Left ventricle myocardium inferior (tissue), 1 donor: ENCODE data around the gene GPR82. TPM values are rescaled to one million over a fixed set of nuclear protein-coding genes. Genes with fewer than 3 reads are reported as not detected.

ENCODE experiments used
- DNase-seq: peaks from one replicate; pipeline ENCODE4 v3.0.0-alpha.2; 2020
- H3K27ac ChIP-seq: fragments of 200-600 bp; replicated peaks from 2 replicates; pipeline ENCODE4 v1.8.0; 2021
- H3K27me3 ChIP-seq: fragments of 200-600 bp; 2 replicates; pipeline ENCODE4 v1.8.0; 2021; ENCODE audit warnings: low read depth
- H3K36me3 ChIP-seq: fragments of 200-600 bp; 2 replicates; pipeline ENCODE4 v1.8.0; 2021
- H3K4me1 ChIP-seq: fragments of 200-600 bp; 2 replicates; pipeline ENCODE4 v1.8.0; 2021
- H3K4me3 ChIP-seq: fragments of 200-600 bp; 2 replicates; pipeline ENCODE4 v1.8.0; 2021; ENCODE audit warnings: mild to moderate bottlenecking, moderate library complexity
- H3K9me3 ChIP-seq: fragments of 200-600 bp; replicated peaks from 2 replicates; pipeline ENCODE4 v1.8.0; 2021
- CTCF ChIP-seq: fragments of 200-600 bp; IDR thresholded peaks from 2 replicates; pipeline ENCODE4 v1.8.0; 2021; ENCODE audit warnings: antibody characterized with exemption, mild to moderate bottlenecking, borderline replicate concordance
- intact Hi-C: fragments of 100-400 bp; cut with micrococcal nuclease; formaldehyde crosslinking; loops from one replicate; pipeline ENCODE4 v1.11.0; 2022
- total RNA-seq: library from RNA; stranded (reverse); fragmentation: NEBNext Ultra II Directional; extraction: Animal tissue kit (Norgen Biotek cat#: 25700); gene quantifications from one replicate; pipeline ENCODE4 v1.2.1, GENCODE V29; 2021
- donor health status: DM: no; HTN: yes; CAD: no; lungs with severe emphysema.

The GPR82 gene
- total RNA-seq, 1 donor from 2014 or later: 0.19 TPM

GRCh38 chrX:41739871-41740270, 15.9 kb downstream of the GPR82 start:
- H3K4me3 ChIP-seq: no peak overlapping the region
- H3K4me1 ChIP-seq: peaks cover 8% of the 10 kb centered on the region
- H3K27ac ChIP-seq: no peak overlapping the region
- DNase-seq: no peak
- no peaks in the 10 kb centered on the region for H3K36me3 ChIP-seq
- no peaks in the 10 kb centered on the region for H3K9me3 ChIP-seq
- no peak for TF ChIP-seq CTCF
- intact Hi-C loops: no loop called here
- no peaks in the 10 kb centered on the region for H3K27me3 ChIP-seq

- Histone ChIP-seq H3K9me3 (no peaks in the 10 kb centered on the region), H3K4me1 (no peaks in the 10 kb centered on the region), H3K4me3 (no peak overlapping the region), H3K36me3 (no peaks in the 10 kb centered on the region), H3K27me3 (no peaks in the 10 kb centered on the region), H3K27ac (no peak overlapping the region)
- DNase-seq: no peak
- no peak for TF ChIP-seq CTCF
- intact Hi-C loops: no loop called here
These were observed 26.7 kb downstream of the GPR82 start for GRCh38 chrX:41750716-41751115.

DNA sequence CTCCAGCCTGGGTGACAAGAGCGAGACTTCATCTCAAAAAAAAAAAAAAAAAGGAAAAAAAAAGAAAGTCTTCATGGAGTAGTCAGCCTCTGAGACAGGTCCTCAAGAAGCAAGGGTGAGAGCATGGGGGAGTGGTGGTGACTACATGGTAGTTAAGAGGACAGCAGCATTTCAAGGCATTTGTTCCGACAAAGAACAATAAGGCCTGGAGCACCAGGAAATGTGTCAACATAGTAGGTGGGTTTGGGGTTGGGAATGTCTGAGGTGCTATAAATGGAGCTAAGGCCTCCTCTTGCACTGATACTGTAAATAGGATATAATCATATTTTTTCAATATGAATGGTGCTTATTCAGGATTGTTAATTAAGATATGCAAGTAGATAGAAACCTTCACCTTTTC, 34.4 kb downstream of the GPR82 start:
- H3K4me3 ChIP-seq: no peak overlapping the region
- H3K27me3 ChIP-seq: no peaks in the 10 kb centered on the region
- TF ChIP-seq CTCF: no peak
- no peaks in the 10 kb centered on the region for H3K4me1 ChIP-seq
- no peak for DNase-seq
- no peaks in the 10 kb centered on the region for H3K9me3 ChIP-seq
- intact Hi-C loops: no loop called here
- no peaks in the 10 kb centered on the region for H3K36me3 ChIP-seq
- no peak overlapping the region for H3K27ac ChIP-seq

GRCh38 chrX:41759817-41760216, 35.8 kb downstream of the GPR82 start:
- intact Hi-C loops: no loop called here
- no peaks in the 10 kb centered on the region for H3K4me1 ChIP-seq
- no peak overlapping the region for H3K27ac ChIP-seq
- no peaks in the 10 kb centered on the region for H3K36me3 ChIP-seq
- no peak for DNase-seq
- H3K27me3 ChIP-seq: no peaks in the 10 kb centered on the region
- H3K9me3 ChIP-seq: no peaks in the 10 kb centered on the region
- H3K4me3 ChIP-seq: no peak overlapping the region
- TF ChIP-seq CTCF: peak; percentile 63

- Histone ChIP-seq H3K27ac (no peak overlapping the region), H3K4me3 (no peak overlapping the region), H3K27me3 (no peaks in the 10 kb centered on the region), H3K36me3 (no peaks in the 10 kb centered on the region), H3K4me1 (no peaks in the 10 kb centered on the region), H3K9me3 (no peaks in the 10 kb centered on the region)
- intact Hi-C loops: no loop called here
- no peak for TF ChIP-seq CTCF
- no peak for DNase-seq
These were observed 37.2 kb downstream of the GPR82 start for GRCh38 chrX:41761169-41761568.

GRCh38 chrX:41761702-41762101, 37.7 kb downstream of the GPR82 start:
- Histone ChIP-seq H3K36me3 (no peaks in the 10 kb centered on the region), H3K9me3 (no peaks in the 10 kb centered on the region), H3K27me3 (no peaks in the 10 kb centered on the region), H3K27ac (no peak overlapping the region), H3K4me3 (no peak overlapping the region), H3K4me1 (no peaks in the 10 kb centered on the region)
- no peak for DNase-seq
- TF ChIP-seq CTCF: no peak
- intact Hi-C loops: no loop called here
